Measurements from ENCODE around the gene TNFRSF13B.

TNFRSF13B gene

DNA sequence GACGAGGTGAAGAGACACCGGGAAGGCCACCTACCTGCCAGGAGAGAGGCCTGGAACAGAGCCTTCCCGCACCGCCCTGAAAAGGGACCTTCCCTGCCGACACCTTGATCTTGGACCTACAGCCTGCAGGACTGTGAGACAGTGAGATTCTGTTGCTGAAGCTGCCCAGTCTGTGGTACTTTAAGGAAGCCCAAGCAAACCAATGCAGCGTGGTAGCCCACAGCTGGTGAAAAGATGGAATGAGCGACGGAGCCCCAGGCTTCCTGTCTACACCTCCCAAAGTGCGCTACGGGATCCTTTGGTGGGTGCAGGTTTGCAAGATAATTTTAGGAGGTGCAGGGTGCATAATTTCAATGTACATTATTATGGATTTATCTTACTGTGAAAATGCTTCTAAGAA is 33.9 kb downstream of the TNFRSF13B start:
- H3K27ac ChIP-seq, result no peak overlapping the region

DNA sequence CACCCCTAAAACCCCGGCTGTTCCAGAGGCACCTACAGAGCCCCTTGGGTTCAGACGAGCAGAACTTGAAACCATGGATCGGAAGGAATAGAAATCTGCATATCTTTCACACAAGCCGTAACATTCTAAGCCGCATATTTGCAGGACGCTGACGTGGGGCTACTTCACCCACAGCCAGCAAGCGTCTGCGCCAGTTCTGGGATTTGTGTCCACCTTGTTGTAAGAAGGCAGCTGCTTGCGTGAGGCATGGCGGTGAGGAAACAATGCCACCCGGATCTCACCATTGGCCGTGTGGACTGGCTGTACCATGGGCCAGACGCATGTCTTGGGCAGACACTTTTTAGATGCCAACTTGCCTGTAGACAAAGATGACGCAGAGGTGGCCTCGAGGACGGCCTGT is 34.5 kb downstream of the TNFRSF13B start:
- Histone ChIP-seq H3K27ac (no peak overlapping the region), H2AFZ (ENCODE audit: low read depth) (no peak overlapping the region), H3K79me2 (ENCODE audit: insufficient read depth, low read depth) (no peaks in the 10 kb centered on the region), H3K27me3 (ENCODE audit: insufficient read depth, low read depth) (no peaks in the 10 kb centered on the region), H3K4me2 (no peak overlapping the region), H3K4me1 (ENCODE audit: low read depth, poor library complexity, severe bottlenecking) (no peaks in the 10 kb centered on the region), H3K4me3 (IDR thresholded peaks at IDR 0.05; ENCODE audit: insufficient read depth, low read depth, low read length) (no peak overlapping the region), H3K9ac (no peak overlapping the region), H3K36me3 (ENCODE audit: insufficient read depth) (no peaks in the 10 kb centered on the region), H4K20me1 (ENCODE audit: insufficient read depth) (no peaks in the 10 kb centered on the region)
- TF ChIP-seq, protein P1, sequence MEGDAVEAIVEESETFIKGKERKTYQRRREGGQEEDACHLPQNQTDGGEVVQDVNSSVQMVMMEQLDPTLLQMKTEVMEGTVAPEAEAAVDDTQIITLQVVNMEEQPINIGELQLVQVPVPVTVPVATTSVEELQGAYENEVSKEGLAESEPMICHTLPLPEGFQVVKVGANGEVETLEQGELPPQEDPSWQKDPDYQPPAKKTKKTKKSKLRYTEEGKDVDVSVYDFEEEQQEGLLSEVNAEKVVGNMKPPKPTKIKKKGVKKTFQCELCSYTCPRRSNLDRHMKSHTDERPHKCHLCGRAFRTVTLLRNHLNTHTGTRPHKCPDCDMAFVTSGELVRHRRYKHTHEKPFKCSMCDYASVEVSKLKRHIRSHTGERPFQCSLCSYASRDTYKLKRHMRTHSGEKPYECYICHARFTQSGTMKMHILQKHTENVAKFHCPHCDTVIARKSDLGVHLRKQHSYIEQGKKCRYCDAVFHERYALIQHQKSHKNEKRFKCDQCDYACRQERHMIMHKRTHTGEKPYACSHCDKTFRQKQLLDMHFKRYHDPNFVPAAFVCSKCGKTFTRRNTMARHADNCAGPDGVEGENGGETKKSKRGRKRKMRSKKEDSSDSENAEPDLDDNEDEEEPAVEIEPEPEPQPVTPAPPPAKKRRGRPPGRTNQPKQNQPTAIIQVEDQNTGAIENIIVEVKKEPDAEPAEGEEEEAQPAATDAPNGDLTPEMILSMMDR (conservative IDR thresholded peaks at IDR 0.05; ENCODE audit: low read depth, low read length), result no peak

More for the DNA sequence above, 33.9 kb downstream of the TNFRSF13B start:
- Histone ChIP-seq H3K9ac (no peak overlapping the region), H4K20me1 (ENCODE audit: insufficient read depth) (no peaks in the 10 kb centered on the region), H3K79me2 (ENCODE audit: insufficient read depth, low read depth) (no peaks in the 10 kb centered on the region), H3K4me3 (IDR thresholded peaks at IDR 0.05; ENCODE audit: insufficient read depth, low read depth, low read length) (no peak overlapping the region), H2AFZ (ENCODE audit: low read depth) (no peak overlapping the region), H3K4me1 (ENCODE audit: low read depth, poor library complexity, severe bottlenecking) (no peaks in the 10 kb centered on the region), H3K27me3 (ENCODE audit: insufficient read depth, low read depth) (no peaks in the 10 kb centered on the region), H3K4me2 (no peak overlapping the region), H3K36me3 (ENCODE audit: insufficient read depth) (no peaks in the 10 kb centered on the region)
- TF ChIP-seq, protein P1 (conservative IDR thresholded peaks at IDR 0.05; ENCODE audit: low read depth, low read length), result no peak

DNA sequence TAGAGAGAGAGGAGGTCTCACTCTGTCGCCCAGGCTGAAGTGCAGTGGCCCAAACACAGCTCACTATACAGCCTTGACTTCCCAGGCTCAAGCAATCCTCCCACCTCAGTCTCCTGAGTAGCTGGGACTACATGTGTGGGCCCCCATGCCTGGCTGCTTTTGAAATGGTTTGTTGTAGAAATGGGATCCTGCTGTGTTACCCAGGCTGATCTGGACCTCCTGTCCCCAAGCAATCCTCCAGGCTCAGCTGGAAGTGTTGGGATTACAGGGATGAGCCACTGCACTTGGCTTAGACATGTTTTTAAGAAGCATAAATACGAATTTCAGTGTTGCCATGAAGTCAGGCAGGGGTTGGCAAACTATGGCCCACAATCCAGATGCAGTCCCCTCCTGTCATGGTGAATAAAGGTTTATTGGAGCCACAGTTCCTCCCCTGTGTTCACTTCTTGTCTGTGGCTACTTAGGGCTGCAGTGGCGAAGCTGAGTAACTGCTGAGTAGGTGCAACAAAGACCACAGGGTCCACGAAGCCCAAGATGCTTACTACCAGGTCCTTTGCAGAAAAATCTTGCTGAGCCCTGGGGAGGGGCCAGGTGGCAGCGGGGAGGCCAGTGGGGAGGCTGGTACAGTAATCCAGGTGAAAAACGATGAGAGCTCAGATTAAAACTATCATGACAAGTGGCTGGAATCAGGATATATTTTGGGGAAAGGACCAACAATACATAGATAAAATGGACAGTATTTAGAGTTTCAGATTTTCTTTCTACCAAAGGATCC is 35.2 kb downstream of the TNFRSF13B start:
- TF ChIP-seq, protein P1 (conservative IDR thresholded peaks at IDR 0.05; ENCODE audit: low read depth, low read length), result no peak
- H3K4me3 ChIP-seq (IDR thresholded peaks at IDR 0.05; ENCODE audit: insufficient read depth, low read depth, low read length), result no peak overlapping the region

DNA sequence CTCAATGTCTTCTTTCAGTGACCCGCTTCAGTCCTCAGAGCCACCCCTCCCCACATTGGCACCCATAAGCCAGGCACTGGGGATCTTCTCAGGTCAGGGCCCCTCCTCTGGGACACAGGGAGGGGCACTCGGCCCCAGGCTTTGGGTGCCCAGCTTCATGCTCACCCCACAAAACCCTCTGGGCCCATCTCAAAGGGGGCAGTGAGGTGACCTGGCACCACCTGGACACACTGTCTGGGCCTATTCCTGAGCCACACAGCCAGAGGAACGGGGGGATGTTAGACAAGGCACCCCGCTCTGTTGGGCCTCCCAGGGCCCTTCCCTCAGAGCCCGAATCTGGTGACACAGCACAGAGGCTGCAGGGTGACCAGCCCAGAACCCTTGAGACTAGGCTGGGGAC is 36.1 kb downstream of the TNFRSF13B start:
- H3K4me3 ChIP-seq (IDR thresholded peaks at IDR 0.05; ENCODE audit: insufficient read depth, low read depth, low read length), result no peak overlapping the region
- no peak overlapping the region for H3K4me2 ChIP-seq
- H3K9ac ChIP-seq, result no peak overlapping the region
- H3K27me3 ChIP-seq (ENCODE audit: insufficient read depth, low read depth), result no peaks in the 10 kb centered on the region
- no peaks in the 10 kb centered on the region for H3K79me2 ChIP-seq (ENCODE audit: insufficient read depth, low read depth)
- H2AFZ ChIP-seq (ENCODE audit: low read depth), result no peak overlapping the region
- no peak overlapping the region for H3K27ac ChIP-seq
- H4K20me1 ChIP-seq (ENCODE audit: insufficient read depth), result no peaks in the 10 kb centered on the region
- no peaks in the 10 kb centered on the region for H3K4me1 ChIP-seq (ENCODE audit: low read depth, poor library complexity, severe bottlenecking)
- H3K36me3 ChIP-seq (ENCODE audit: insufficient read depth), result no peaks in the 10 kb centered on the region
- TF ChIP-seq, protein P1 (conservative IDR thresholded peaks at IDR 0.05; ENCODE audit: low read depth, low read length), result no peak

More for the DNA sequence above, 35.2 kb downstream of the TNFRSF13B start:
- Histone ChIP-seq H3K27me3 (ENCODE audit: insufficient read depth, low read depth) (no peaks in the 10 kb centered on the region), H4K20me1 (ENCODE audit: insufficient read depth) (no peaks in the 10 kb centered on the region), H3K9ac (no peak overlapping the region), H2AFZ (ENCODE audit: low read depth) (no peak overlapping the region), H3K79me2 (ENCODE audit: insufficient read depth, low read depth) (no peaks in the 10 kb centered on the region), H3K27ac (no peak overlapping the region), H3K36me3 (ENCODE audit: insufficient read depth) (no peaks in the 10 kb centered on the region), H3K4me1 (ENCODE audit: low read depth, poor library complexity, severe bottlenecking) (no peaks in the 10 kb centered on the region), H3K4me2 (no peak overlapping the region)
